Measurements from ENCODE around the gene PLXNA4. TPM values are rescaled to one million over a fixed set of nuclear protein-coding genes. Genes with fewer than 3 reads are reported as not detected.

Gene PLXNA4
- total and polyA plus RNA-seq, 2 donors (not counting 1 experiment from before 2014, with no cell fraction given), result not detected

GRCh38 chr7:132438926-132439325 lies 137.3 kb downstream of the PLXNA4 start:
- Histone ChIP-seq H3K27ac (ENCODE audit: low read length in 2 of 2) (no peak overlapping the region), H3K9me3 (ENCODE audit: control extremely low read depth in 1 of 3, control insufficient read depth in 2 of 3, insufficient read depth in 1 of 3, low read length in 2 of 3) (peaks cover 0 to 3% (median 0%) of the 10 kb centered on the region in 3 donors), H3K27me3 (replicated peaks in 1 of 4; ENCODE audit: control extremely low read depth in 1 of 4, control insufficient read depth in 3 of 4, insufficient read depth in 4 of 4, low read length in 3 of 4) (peaks cover 0 to 4% (median 0%) of the 10 kb centered on the region in 4 experiments), H2AFZ (ENCODE audit: insufficient read depth, low read depth, low read length, poor library complexity, severe bottlenecking) (no peak overlapping the region), H3K79me2 (ENCODE audit: control insufficient read depth, insufficient read depth, low read length) (no peaks in the 10 kb centered on the region), H3K4me2 (replicated peaks; ENCODE audit: low read depth, low read length, poor library complexity, severe bottlenecking) (no peak overlapping the region), H3K4me1 (ENCODE audit: control insufficient read depth in 2 of 2, insufficient read depth in 2 of 2, low read length in 2 of 2) (no peaks in the 10 kb centered on the region), H3K36me3 (replicated peaks in 1 of 2; ENCODE audit: control extremely low read depth in 1 of 2, control insufficient read depth in 1 of 2, extremely low read depth in 1 of 2, insufficient read depth in 2 of 2, low read length in 1 of 2) (no peaks in the 10 kb centered on the region), H4K20me1 (ENCODE audit: control insufficient read depth, insufficient read depth, low read length, poor library complexity, severe bottlenecking) (no peaks in the 10 kb centered on the region), H3K9ac (ENCODE audit: low read length) (no peak overlapping the region), H3K4me3 (ENCODE audit: control extremely low read depth in 1 of 5, extremely low read depth in 1 of 5, insufficient read depth in 1 of 5, low read depth in 2 of 5, low read length in 4 of 5) (no peak overlapping the region)
- intact Hi-C loops (cut with micrococcal nuclease), result no loop called here
- 32% methylated on average over 7 of the region's 8 CpGs for WGBS (ENCODE audit: insufficient coverage)
- ChIA-PET POLR2A (no interaction called here), CTCF (no interaction called here)
- DNase-seq (no peak), ATAC-seq (ENCODE audit: low read depth) (no peak)
- no peak overlapping the region for H3K4me3 Mint-ChIP-seq
- H3K27me3 Mint-ChIP-seq, result peaks cover 16% of the 10 kb centered on the region
- no peaks in the 10 kb centered on the region for H3K4me1 Mint-ChIP-seq
- TF ChIP-seq CTCF (IDR thresholded peaks at IDR 0.05) (no peak), EZH2 (IDR thresholded peaks at IDR 0.05; ENCODE audit: borderline replicate concordance, insufficient read depth, low read depth, low read length, poor library complexity, severe bottlenecking) (no peak)
- no peaks in the 10 kb centered on the region for H3K9me3 Mint-ChIP-seq (ENCODE audit: insufficient read depth)
- no peak overlapping the region for H3K27ac Mint-ChIP-seq

GRCh38 chr7:132437730-132438129 lies 138.5 kb downstream of the PLXNA4 start:
- Histone ChIP-seq H3K36me3 (replicated peaks in 1 of 2; ENCODE audit: control extremely low read depth in 1 of 2, control insufficient read depth in 1 of 2, extremely low read depth in 1 of 2, insufficient read depth in 2 of 2, low read length in 1 of 2) (no peaks in the 10 kb centered on the region), H3K79me2 (ENCODE audit: control insufficient read depth, insufficient read depth, low read length) (no peaks in the 10 kb centered on the region), H3K4me2 (replicated peaks; ENCODE audit: low read depth, low read length, poor library complexity, severe bottlenecking) (no peak overlapping the region), H2AFZ (ENCODE audit: insufficient read depth, low read depth, low read length, poor library complexity, severe bottlenecking) (peak overlapping the region; percentile 46), H3K4me3 (ENCODE audit: control extremely low read depth in 1 of 5, extremely low read depth in 1 of 5, insufficient read depth in 1 of 5, low read depth in 2 of 5, low read length in 4 of 5) (no peak overlapping the region), H3K27ac (ENCODE audit: low read length in 2 of 2) (no peak overlapping the region), H3K4me1 (ENCODE audit: control insufficient read depth in 2 of 2, insufficient read depth in 2 of 2, low read length in 2 of 2) (no peaks in the 10 kb centered on the region), H3K9me3 (ENCODE audit: control extremely low read depth in 1 of 3, control insufficient read depth in 2 of 3, insufficient read depth in 1 of 3, low read length in 2 of 3) (peaks cover 0 to 5% (median 0%) of the 10 kb centered on the region in 3 donors), H4K20me1 (ENCODE audit: control insufficient read depth, insufficient read depth, low read length, poor library complexity, severe bottlenecking) (no peaks in the 10 kb centered on the region), H3K9ac (ENCODE audit: low read length) (no peak overlapping the region), H3K27me3 (replicated peaks in 1 of 4; ENCODE audit: control extremely low read depth in 1 of 4, control insufficient read depth in 3 of 4, insufficient read depth in 4 of 4, low read length in 3 of 4) (peaks cover 0 to 4% (median 0%) of the 10 kb centered on the region in 4 experiments)
- intact Hi-C loops (cut with micrococcal nuclease), result no loop called here
- Mint-ChIP-seq H3K4me3 (no peak overlapping the region), H3K4me1 (no peaks in the 10 kb centered on the region), H3K27ac (no peak overlapping the region), H3K9me3 (ENCODE audit: insufficient read depth) (no peaks in the 10 kb centered on the region), H3K27me3 (peaks cover 16% of the 10 kb centered on the region)
- ChIA-PET CTCF (no interaction called here), POLR2A (no interaction called here)
- DNase-seq, result no peak
- TF ChIP-seq CTCF (IDR thresholded peaks at IDR 0.05) (no peak), EZH2 (IDR thresholded peaks at IDR 0.05; ENCODE audit: borderline replicate concordance, insufficient read depth, low read depth, low read length, poor library complexity, severe bottlenecking) (no peak)
- no peak for ATAC-seq (ENCODE audit: low read depth)
- 11% methylated on average over 4 of the region's 5 CpGs for WGBS (ENCODE audit: insufficient coverage)

Measured in B cell (primary cell).